Adipocyte (in vitro differentiated cells): ENCODE data around the gene NDUFA8.
A peak's percentile ranks its signal among the peaks of the same experiment; 100 is the strongest.

Experiments
- DNase-seq: peaks from one replicate; pipeline ENCODE4 v3.0.0-alpha.2; 2015; ENCODE audit warnings: low read depth
- H3K27me3 ChIP-seq: replicated peaks from 2 replicates; pipeline ENCODE4 v1.7.0; 2013; ENCODE audit warnings: mild to moderate bottlenecking, low read length, moderate library complexity; ENCODE audit not compliant: control insufficient read depth, insufficient read depth
- H3K36me3 ChIP-seq: 2 replicates; pipeline ENCODE4 v1.7.0; 2013; ENCODE audit warnings: low read length, mild to moderate bottlenecking, moderate library complexity; ENCODE audit not compliant: control insufficient read depth, insufficient read depth, severe bottlenecking
- H3K4me1 ChIP-seq: 2 replicates; pipeline ENCODE4 v1.7.0; 2013; ENCODE audit warnings: mild to moderate bottlenecking, low read length, moderate library complexity; ENCODE audit not compliant: control insufficient read depth, insufficient read depth
- H3K4me3 ChIP-seq: 2 replicates; pipeline ENCODE4 v1.7.0; 2013; ENCODE audit warnings: mild to moderate bottlenecking, low read length, moderate library complexity
- H3K9ac ChIP-seq: 2 replicates; pipeline ENCODE4 v1.7.0; 2013; ENCODE audit warnings: mild to moderate bottlenecking, low read length, moderate library complexity
- H3K9me3 ChIP-seq: 2 replicates; pipeline ENCODE4 v1.7.0; 2013; ENCODE audit warnings: mild to moderate bottlenecking, low read length, moderate library complexity; ENCODE audit not compliant: control insufficient read depth

Gene NDUFA8

DNA sequence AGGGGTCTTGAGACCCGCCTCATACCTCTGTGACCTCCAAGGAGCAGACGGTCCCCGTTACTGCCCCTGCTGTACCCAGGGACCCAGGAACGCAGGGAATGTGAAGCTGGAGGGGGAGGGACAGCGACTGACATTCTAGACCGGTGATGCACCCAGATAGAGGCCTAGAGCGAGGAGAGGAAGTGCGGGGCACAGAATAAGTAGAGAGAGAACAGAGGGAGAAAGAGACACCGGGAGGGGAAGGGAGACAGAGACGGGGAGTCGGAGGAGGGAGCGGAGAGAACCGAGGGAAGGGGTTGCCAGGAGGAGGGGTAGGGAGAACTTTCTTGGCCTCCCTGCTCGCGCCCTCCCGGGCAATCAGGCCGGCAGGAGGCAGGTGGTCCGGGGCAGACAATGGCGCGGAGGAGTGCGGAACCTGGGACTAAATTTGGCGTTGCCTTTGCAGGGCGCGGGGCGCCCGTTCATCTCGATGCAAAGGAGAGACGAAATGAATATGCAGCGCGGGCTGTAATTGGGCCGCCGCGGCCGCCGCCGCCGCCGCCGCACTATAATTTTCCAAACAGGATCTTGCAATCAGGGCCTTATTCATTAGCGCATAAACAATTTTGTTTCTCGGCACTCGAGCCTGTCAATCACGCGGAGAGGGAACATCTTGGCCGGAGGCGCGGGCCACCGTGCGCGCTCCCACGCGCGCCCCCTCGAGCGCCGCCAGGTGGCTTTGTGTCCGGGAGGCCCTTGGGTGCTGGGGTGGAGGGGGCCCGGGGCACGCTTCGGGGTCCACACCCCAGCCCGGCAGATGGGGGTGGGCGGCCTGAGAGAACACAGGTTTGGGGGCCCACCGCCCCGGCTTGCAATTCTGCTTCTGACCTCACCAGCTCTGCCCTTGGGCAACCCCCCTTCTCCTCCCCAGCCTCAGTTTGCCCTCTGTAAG lies 33.0 kb downstream of the NDUFA8 start:
- Histone ChIP-seq H3K9me3 (no peaks in the 10 kb centered on the region), H3K27me3 (peaks cover 21% of the 10 kb centered on the region), H3K4me3 (peak overlapping the region; percentile 74), H3K36me3 (no peaks in the 10 kb centered on the region), H3K9ac (peak overlapping the region; percentile 70), H3K4me1 (peaks cover 10% of the 10 kb centered on the region)
- peak; percentile 40 for DNase-seq

DNA sequence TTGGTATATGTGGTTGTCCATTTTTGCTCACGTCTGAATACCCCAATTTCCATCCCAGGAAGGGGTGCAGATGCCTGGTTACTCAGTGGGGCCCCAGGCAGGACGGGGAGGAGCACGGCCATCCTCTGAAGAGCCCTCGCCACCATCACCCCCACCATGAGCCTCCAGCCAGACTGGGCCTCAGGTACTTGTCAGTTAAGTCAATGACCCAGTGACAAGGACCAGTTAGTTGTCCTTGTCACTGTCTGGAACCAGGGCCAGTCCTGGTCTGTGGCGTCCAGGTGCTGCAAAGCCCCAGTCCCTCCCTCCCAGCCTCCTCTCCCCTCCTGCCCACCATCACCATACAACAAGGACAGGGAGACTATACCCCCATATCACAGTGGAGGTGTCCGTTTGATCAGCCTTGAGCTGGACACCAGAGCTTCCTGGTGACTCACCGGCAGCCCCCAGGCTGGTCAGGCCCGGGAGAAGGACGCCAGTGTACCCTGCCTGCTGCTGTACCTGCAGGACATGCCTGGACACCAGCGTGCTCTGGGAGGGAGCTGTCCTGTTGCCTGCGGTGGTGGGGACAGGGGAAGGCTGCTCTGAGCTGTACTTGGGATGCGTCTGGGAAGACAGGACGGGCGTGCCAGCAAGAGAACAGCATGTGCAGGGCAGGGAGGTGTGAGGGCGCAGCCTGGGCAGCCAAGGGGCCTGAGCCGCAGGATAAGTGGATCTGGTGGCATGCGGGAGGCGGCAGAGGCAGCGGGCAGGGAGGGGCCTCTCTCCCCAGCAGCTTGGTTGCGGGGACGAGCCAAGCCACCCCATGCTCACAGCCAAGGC lies 33.9 kb downstream of the NDUFA8 start:
- H3K27me3 ChIP-seq = peaks cover 13% of the 10 kb centered on the region
- peaks cover 10% of the 10 kb centered on the region for H3K4me1 ChIP-seq
- no peaks in the 10 kb centered on the region for H3K9me3 ChIP-seq
- H3K4me3 ChIP-seq = peak overlapping the region; percentile 74
- peak overlapping the region; percentile 70 for H3K9ac ChIP-seq
- peak; percentile 15 for DNase-seq
- H3K36me3 ChIP-seq = no peaks in the 10 kb centered on the region

DNA sequence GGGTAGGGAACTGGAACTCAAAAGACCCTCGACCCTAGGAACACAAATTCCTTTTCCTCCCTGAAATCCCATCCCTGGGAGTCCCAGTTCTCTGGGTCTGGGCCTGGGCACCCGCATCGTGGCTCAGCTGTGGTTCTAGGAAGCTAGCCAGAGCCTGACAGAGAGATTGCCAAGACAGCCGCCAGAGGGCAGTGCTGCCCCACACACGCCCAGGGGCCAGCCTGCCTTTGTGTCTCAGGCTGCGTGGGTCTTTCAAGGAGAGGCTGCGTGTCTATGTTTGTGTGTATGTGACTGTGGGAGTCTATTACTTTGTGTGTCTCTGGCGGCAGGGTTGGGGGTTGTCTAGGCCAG lies 34.4 kb downstream of the NDUFA8 start:
- Histone ChIP-seq H3K36me3 (no peaks in the 10 kb centered on the region), H3K9me3 (no peaks in the 10 kb centered on the region), H3K9ac (no peak overlapping the region), H3K4me3 (no peak overlapping the region), H3K27me3 (peaks cover 9% of the 10 kb centered on the region), H3K4me1 (peaks cover 10% of the 10 kb centered on the region)
- peak; percentile 93 for DNase-seq

- Histone ChIP-seq H3K27me3 (peaks cover 9% of the 10 kb centered on the region), H3K4me1 (peaks cover 10% of the 10 kb centered on the region), H3K9me3 (no peaks in the 10 kb centered on the region), H3K36me3 (no peaks in the 10 kb centered on the region), H3K4me3 (no peak overlapping the region), H3K9ac (no peak overlapping the region)
- no peak for DNase-seq
Measured at GRCh38 chr9:122124528-122124927, 35.1 kb downstream of the NDUFA8 start.

DNA sequence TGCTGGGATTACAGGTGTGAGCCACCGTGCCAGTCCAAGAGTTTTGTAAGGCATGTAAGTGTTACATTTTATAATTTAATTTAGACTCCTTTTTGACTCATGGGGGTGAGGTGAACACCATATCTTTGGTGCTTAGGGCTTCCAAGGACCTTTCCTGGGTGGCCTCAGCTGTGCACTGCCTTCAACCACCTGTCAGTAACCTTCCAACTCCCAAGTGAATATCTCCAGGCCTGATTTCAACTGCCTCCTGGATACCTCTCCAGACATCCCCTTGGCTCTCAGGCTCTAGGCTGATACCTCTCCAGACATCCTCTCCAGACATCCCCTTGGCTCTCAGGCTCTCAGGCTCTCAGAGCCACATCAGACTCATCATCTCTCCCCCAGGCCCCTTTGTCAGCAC lies 35.5 kb downstream of the NDUFA8 start:
- Histone ChIP-seq H3K4me1 (peaks cover 10% of the 10 kb centered on the region), H3K4me3 (no peak overlapping the region), H3K36me3 (no peaks in the 10 kb centered on the region), H3K9ac (no peak overlapping the region), H3K27me3 (peaks cover 9% of the 10 kb centered on the region), H3K9me3 (no peaks in the 10 kb centered on the region)
- DNase-seq = no peak

GRCh38 chr9:122122903-122123632 lies 36.5 kb downstream of the NDUFA8 start:
- peak; percentile 85 for DNase-seq
- Histone ChIP-seq H3K36me3 (no peaks in the 10 kb centered on the region), H3K9me3 (no peaks in the 10 kb centered on the region), H3K27me3 (peaks cover 9% of the 10 kb centered on the region), H3K9ac (no peak overlapping the region), H3K4me3 (no peak overlapping the region), H3K4me1 (peaks cover 10% of the 10 kb centered on the region)

DNA sequence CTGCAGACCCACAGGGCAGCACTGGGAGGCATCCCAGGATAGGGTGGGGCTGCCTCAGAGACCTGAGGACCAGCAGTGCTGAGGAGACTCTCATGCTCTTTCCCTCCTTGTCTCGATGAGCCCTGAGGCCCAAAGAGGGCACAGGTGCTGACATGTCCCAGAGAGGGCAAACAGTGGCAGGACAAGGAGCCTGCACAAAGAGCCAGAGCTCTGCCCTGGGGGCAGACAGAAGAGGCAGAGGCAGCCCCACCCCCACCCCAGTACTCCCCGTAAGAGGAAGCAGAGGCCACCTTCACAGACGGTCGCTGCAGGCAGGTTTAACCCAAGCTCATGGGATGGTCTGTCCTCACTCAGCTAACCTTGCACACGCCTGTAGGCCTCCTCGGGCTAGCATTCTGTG lies 37.1 kb downstream of the NDUFA8 start:
- DNase-seq = no peak
- no peaks in the 10 kb centered on the region for H3K9me3 ChIP-seq
- no peak overlapping the region for H3K4me3 ChIP-seq
- no peaks in the 10 kb centered on the region for H3K36me3 ChIP-seq
- no peak overlapping the region for H3K9ac ChIP-seq
- H3K4me1 ChIP-seq = peaks cover 10% of the 10 kb centered on the region
- H3K27me3 ChIP-seq = peaks cover 9% of the 10 kb centered on the region

DNA sequence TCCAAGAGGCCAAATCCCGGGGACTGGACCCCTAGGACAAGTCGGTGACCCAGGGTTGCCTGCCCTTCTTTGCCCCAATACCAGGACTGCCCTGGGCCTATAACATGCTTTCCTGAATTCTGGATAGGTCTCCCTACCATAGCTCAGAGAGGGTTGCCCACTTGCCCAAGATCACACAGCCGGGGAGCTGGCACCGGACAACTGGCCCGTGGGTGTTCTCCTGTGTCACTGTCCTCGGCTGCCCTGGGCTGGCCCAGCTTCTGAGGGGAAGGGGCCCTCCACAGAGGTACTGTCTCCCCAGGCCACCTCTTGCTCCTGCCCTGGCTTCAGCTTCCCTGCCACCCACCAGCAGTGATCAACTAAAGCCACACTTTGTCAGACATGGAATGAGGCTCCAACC lies 37.6 kb downstream of the NDUFA8 start:
- no peaks in the 10 kb centered on the region for H3K36me3 ChIP-seq
- H3K4me1 ChIP-seq = peaks cover 10% of the 10 kb centered on the region
- no peak overlapping the region for H3K4me3 ChIP-seq
- H3K9ac ChIP-seq = no peak overlapping the region
- no peak for DNase-seq
- no peaks in the 10 kb centered on the region for H3K9me3 ChIP-seq
- H3K27me3 ChIP-seq = peaks cover 12% of the 10 kb centered on the region

DNA sequence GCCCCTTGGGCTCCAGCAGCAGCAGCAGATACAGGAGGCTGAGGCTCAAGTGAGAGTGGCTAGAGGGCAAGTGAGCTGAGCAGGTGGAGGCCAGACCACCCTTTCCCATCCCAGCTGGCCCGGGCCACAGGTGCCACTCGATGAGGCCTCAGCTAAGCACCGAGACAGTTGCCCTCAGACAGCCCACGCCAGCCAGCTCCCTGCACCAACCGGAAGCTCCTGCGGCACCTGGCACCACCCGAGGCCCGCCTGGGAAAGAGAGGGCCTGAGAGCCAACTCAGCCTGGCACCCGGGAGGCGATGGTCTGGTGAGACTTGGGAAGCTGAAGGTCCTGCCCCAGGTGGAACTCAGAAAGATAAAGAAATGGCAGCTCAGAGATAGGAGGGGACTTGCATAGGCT lies 38.2 kb downstream of the NDUFA8 start:
- Histone ChIP-seq H3K4me3 (no peak overlapping the region), H3K36me3 (no peaks in the 10 kb centered on the region), H3K9ac (no peak overlapping the region), H3K9me3 (no peaks in the 10 kb centered on the region), H3K4me1 (peaks cover 7% of the 10 kb centered on the region), H3K27me3 (peaks cover 17% of the 10 kb centered on the region)
- no peak for DNase-seq

DNA sequence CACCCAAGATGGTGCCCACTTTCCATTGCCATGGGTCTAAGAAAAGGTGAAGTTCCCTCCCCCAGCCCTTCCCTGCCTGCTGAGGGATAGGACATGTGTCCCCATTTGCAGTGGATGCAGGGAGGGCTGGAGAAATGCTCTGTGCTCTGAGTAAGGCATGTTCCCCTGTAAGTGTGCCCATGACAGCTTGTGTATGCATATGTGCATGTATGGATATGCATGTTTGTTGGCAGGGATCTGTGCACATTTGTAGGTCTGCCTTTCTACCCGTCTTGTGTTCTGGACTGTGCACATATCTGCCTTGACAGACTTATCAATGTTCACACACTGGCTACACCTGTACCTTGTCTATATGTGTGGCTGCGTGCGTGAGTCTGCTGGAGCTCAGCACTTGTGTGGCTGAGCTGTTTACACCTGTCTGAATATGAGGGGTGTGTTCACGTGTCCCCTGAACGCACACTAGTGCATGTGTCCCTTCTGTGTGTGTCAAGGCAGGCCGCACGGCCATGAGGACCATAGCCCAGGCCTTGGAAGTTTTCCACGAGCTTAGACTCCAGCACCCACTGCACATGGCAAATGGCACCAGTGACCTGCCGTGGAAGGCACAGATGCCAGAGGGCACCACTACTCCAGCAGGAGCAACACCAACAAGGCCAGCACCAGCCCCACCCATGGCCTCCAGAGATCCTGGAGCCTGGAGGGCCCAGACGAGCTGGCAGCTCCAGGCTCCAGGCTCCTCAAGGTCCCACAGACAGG lies 39.1 kb downstream of the NDUFA8 start:
- Histone ChIP-seq H3K27me3 (peaks cover 24% of the 10 kb centered on the region), H3K9me3 (no peaks in the 10 kb centered on the region), H3K4me3 (no peak overlapping the region), H3K9ac (no peak overlapping the region), H3K4me1 (no peaks in the 10 kb centered on the region), H3K36me3 (no peaks in the 10 kb centered on the region)
- DNase-seq = no peak
